Sigmoid colon (tissue), 4 donors: ENCODE data around the gene FYN.

Source experiments
- CTCF ChIP-seq, 4 experiments: fragments of 450-650 bp in 3 of 4; fragments of 200-600 bp in 1 of 4; IDR thresholded peaks; one replicate each; pipeline ENCODE4 v1.5.1; 2016 to 2019; ENCODE audit warnings: antibody characterized with exemption in 4 of 4, mild to moderate bottlenecking in 3 of 4, moderate library complexity in 2 of 4
- EP300 ChIP-seq, 4 donors: sonication (generic); formaldehyde crosslinking; IDR thresholded peaks; one replicate each; pipeline ENCODE4 v1.6.1; 2017; ENCODE audit warnings: antibody characterized with exemption in 4 of 4
- POLR2A ChIP-seq, 2 donors: fragments of 450-650 bp; IDR thresholded peaks; one replicate each; pipeline ENCODE4 v1.6.1; 2016; ENCODE audit warnings: antibody characterized with exemption in 2 of 2, mild to moderate bottlenecking in 2 of 2, moderate library complexity in 2 of 2
- POLR2AphosphoS5 ChIP-seq, 4 donors: sonication (generic); formaldehyde crosslinking; IDR thresholded peaks; one replicate each; pipeline ENCODE4 v1.6.1; 2017; ENCODE audit warnings: antibody characterized with exemption in 4 of 4

- TF ChIP-seq CTCF (IDR thresholded peaks at IDR 0.05) (no peak), POLR2AphosphoS5 (IDR thresholded peaks at IDR 0.05) (peak in 3 of 4 donors; percentile 51 to 53 (median 52)), POLR2A (IDR thresholded peaks at IDR 0.05) (no peak), EP300 (IDR thresholded peaks at IDR 0.05) (no peak)
Measured at GRCh38 chr6:111625461-111626391, 247.5 kb downstream of the FYN start.
